Thoracic aorta (tissue), 2 donors: ENCODE measurements around the gene FYB1. TPM values are rescaled to one million over a fixed set of nuclear protein-coding genes. Genes with fewer than 3 reads are reported as not detected.

Experiments used
- ATAC-seq: fragments of 150-250 bp; one replicate; pipeline ENCODE4 v1.8.0; 2017; ENCODE audit warnings: low read depth; ENCODE audit not compliant: insufficient number of reproducible peaks, low FRiP score
- DNase-seq: peaks from one replicate; pipeline ENCODE4 v3.0.0-alpha.2; 2020; ENCODE audit warnings: low spot score
- H3K27ac ChIP-seq, 2 donors: fragments of 200-600 bp; sonication (generic); 1 replicate in 1 of 2; 2 replicates in 1 of 2; pipeline ENCODE4 v1.5.1; 2016; ENCODE audit warnings: mild to moderate bottlenecking in 2 of 2, moderate library complexity in 2 of 2
- H3K27me3 ChIP-seq: fragments of 200-600 bp; sonication (generic); replicated peaks from 2 replicates; pipeline ENCODE4 v1.6.0; 2016; ENCODE audit warnings: mild to moderate bottlenecking; ENCODE audit not compliant: insufficient read depth
- H3K36me3 ChIP-seq: fragments of 200-600 bp; sonication (generic); one replicate; pipeline ENCODE4 v1.5.1; 2016
- H3K4me1 ChIP-seq, 2 donors: fragments of 200-600 bp; sonication (generic); 1 replicate in 1 of 2; 2 replicates in 1 of 2; pipeline versions ENCODE4 v1.5.1 to v1.6.0; 2016; ENCODE audit warnings: low read depth in 2 of 2, mild to moderate bottlenecking in 1 of 2; ENCODE audit not compliant: control insufficient read depth in 1 of 2
- H3K4me3 ChIP-seq: fragments of 200-600 bp; sonication (generic); 2 replicates; pipeline ENCODE4 v1.5.1; 2016; ENCODE audit warnings: mild to moderate bottlenecking
- H3K9me3 ChIP-seq: fragments of 200-600 bp; sonication (generic); 2 replicates; pipeline ENCODE4 v1.5.1; 2016
- total RNA-seq, 2 donors: library from RNA; depleted of rRNA; stranded (reverse); fragments of >200 nt; gene quantifications; one replicate each; pipeline versions ENCODE4 v1.1.0 to v1.2.3, GENCODE V29; 2016
- TF ChIP-seq, protein P1 (sequence below): fragments of 200-600 bp; sonication (generic); IDR thresholded peaks from one replicate; pipeline ENCODE4 v1.5.1; 2019; ENCODE audit warnings: antibody characterized with exemption

FYB1 gene
- total RNA-seq, 2 donors from 2014 or later = 12.9 to 29.8 TPM

DNA sequence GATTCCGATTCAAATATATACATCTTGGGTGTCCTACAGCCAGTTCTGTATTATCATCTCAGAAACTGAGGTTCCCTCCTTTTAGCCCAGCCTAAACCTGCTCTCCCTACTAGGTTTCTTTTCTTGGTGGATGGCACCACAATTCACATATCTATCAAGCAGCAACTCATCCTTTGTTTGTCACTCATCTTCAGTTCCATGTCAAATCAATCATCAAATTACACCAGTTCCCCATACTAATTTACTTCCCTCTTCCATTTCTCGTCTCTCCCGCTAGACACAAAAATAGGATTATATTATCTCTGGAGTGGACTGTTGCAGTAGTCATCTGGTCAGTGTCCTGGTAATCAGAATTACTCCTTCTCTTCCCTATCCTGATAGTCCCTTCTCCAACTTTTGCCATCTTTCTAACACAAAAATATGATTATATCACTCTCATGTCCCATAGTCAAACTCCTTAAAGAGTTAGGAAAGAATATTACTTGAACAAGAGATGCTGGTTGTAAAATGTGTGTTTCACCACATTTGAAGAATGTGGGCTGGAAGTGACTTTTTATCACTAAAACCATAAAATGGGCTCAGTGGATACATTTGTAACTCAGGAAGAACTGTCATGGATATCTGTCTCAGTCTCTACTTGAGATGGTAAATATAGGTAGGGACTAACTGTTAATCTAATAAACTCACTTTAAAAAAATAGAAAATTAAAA, 76.1 kb downstream of the FYB1 start:
- no peak for DNase-seq
- TF ChIP-seq, protein P1, sequence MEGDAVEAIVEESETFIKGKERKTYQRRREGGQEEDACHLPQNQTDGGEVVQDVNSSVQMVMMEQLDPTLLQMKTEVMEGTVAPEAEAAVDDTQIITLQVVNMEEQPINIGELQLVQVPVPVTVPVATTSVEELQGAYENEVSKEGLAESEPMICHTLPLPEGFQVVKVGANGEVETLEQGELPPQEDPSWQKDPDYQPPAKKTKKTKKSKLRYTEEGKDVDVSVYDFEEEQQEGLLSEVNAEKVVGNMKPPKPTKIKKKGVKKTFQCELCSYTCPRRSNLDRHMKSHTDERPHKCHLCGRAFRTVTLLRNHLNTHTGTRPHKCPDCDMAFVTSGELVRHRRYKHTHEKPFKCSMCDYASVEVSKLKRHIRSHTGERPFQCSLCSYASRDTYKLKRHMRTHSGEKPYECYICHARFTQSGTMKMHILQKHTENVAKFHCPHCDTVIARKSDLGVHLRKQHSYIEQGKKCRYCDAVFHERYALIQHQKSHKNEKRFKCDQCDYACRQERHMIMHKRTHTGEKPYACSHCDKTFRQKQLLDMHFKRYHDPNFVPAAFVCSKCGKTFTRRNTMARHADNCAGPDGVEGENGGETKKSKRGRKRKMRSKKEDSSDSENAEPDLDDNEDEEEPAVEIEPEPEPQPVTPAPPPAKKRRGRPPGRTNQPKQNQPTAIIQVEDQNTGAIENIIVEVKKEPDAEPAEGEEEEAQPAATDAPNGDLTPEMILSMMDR = no peak
- no peak for ATAC-seq
- H3K27ac ChIP-seq = no peak overlapping the region
- H3K27me3 ChIP-seq = no peaks in the 10 kb centered on the region
- H3K36me3 ChIP-seq = no peaks in the 10 kb centered on the region
- no peaks in the 10 kb centered on the region for H3K9me3 ChIP-seq
- no peaks in the 10 kb centered on the region for H3K4me1 ChIP-seq
- H3K4me3 ChIP-seq = no peak overlapping the region

GRCh38 chr5:39140558-39141168, 78.7 kb downstream of the FYB1 start:
- H3K4me3 ChIP-seq = no peak overlapping the region
- no peaks in the 10 kb centered on the region for H3K4me1 ChIP-seq
- no peaks in the 10 kb centered on the region for H3K27me3 ChIP-seq
- no peaks in the 10 kb centered on the region for H3K36me3 ChIP-seq
- ATAC-seq = no peak
- H3K9me3 ChIP-seq = no peaks in the 10 kb centered on the region
- TF ChIP-seq, protein P1 = no peak
- DNase-seq = no peak
- no peak overlapping the region for H3K27ac ChIP-seq

DNA sequence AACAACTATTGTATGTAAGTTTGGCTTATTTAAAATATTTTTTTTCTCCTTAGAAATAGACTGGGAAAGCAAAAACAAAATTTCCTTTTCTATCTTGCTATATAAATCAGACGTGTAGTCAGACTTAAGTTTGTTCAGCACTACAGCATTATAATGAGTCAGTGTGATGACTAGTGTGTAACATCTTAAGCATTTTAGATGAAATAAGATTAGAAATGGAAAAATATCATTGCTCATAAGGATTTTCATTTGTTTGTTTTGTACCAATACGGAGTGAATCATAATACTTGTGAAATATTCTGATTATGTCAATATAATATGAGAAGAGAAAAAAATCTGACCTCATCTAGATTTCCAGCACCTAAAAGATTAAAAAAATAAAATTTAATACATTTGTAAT, 80.5 kb downstream of the FYB1 start:
- Histone ChIP-seq H3K27me3 (no peaks in the 10 kb centered on the region), H3K36me3 (no peaks in the 10 kb centered on the region), H3K4me1 (no peaks in the 10 kb centered on the region), H3K9me3 (no peaks in the 10 kb centered on the region), H3K4me3 (no peak overlapping the region), H3K27ac (no peak overlapping the region)
- DNase-seq (no peak), ATAC-seq (no peak)
- TF ChIP-seq, protein P1 = no peak

- H3K9me3 ChIP-seq = no peaks in the 10 kb centered on the region
- DNase-seq = no peak
- ATAC-seq = no peak
- H3K27me3 ChIP-seq = no peaks in the 10 kb centered on the region
- no peak overlapping the region for H3K4me3 ChIP-seq
- no peaks in the 10 kb centered on the region for H3K36me3 ChIP-seq
- no peaks in the 10 kb centered on the region for H3K4me1 ChIP-seq
- TF ChIP-seq, protein P1 = no peak
- H3K27ac ChIP-seq = no peak overlapping the region
These were observed 81.4 kb downstream of the FYB1 start for GRCh38 chr5:39137819-39138451.

DNA sequence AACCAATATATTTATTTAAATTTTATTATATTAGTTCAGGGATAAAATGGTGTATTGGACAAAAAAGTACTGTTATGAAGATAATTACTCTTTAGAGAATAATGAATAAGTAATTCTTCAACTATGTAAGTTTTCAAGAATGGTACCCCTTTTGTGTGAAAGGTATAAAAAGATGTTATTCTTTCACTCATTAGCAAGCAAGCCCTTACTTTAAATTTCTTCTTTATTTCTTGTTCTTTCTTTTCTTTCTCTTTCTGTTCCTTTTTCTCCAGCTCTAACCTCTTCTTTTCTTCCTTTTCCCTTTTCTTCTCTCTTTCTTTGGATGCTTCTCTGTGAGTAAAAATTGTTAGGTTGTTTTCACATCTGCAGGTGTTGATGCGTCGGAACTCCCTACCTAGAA, 82.0 kb downstream of the FYB1 start:
- no peak for ATAC-seq
- no peak overlapping the region for H3K4me3 ChIP-seq
- no peaks in the 10 kb centered on the region for H3K4me1 ChIP-seq
- no peak overlapping the region for H3K27ac ChIP-seq
- H3K9me3 ChIP-seq = no peaks in the 10 kb centered on the region
- no peaks in the 10 kb centered on the region for H3K27me3 ChIP-seq
- H3K36me3 ChIP-seq = no peaks in the 10 kb centered on the region
- TF ChIP-seq, protein P1 = no peak
- DNase-seq = no peak
